ENCODE measurements around the gene PIRT.

PIRT gene

GRCh38 chr17:10777131-10777807, 60.6 kb downstream of the PIRT start:
- no peak overlapping the region for H3K27ac ChIP-seq
- H3K4me3 ChIP-seq, result no peak overlapping the region
- DNase-seq (ENCODE audit: low spot score), result no peak
- TF ChIP-seq CTCF (IDR thresholded peaks at IDR 0.05), result no peak

- no peak for TF ChIP-seq CTCF (IDR thresholded peaks at IDR 0.05)
- Histone ChIP-seq H3K27ac (no peak overlapping the region), H3K4me3 (no peak overlapping the region)
- DNase-seq (ENCODE audit: low spot score), result no peak
These were observed 61.5 kb downstream of the PIRT start for GRCh38 chr17:10776381-10776780.

- Histone ChIP-seq H3K27ac (no peak overlapping the region), H3K4me3 (no peak overlapping the region)
- no peak for DNase-seq (ENCODE audit: low spot score)
These were observed 62.0 kb downstream of the PIRT start for GRCh38 chr17:10775740-10776356.

GRCh38 chr17:10775058-10775457, 62.8 kb downstream of the PIRT start:
- H3K27ac ChIP-seq, result no peak overlapping the region

More at GRCh38 chr17:10775740-10776356, 62.0 kb downstream of the PIRT start:
- no peak for TF ChIP-seq CTCF (IDR thresholded peaks at IDR 0.05)

GRCh38 chr17:10773391-10773790, 64.5 kb downstream of the PIRT start:
- DNase-seq (ENCODE audit: low spot score), result no peak
- no peak overlapping the region for H3K27ac ChIP-seq
- H3K4me3 ChIP-seq, result no peak overlapping the region
- TF ChIP-seq CTCF (IDR thresholded peaks at IDR 0.05), result no peak

More at GRCh38 chr17:10775058-10775457, 62.8 kb downstream of the PIRT start:
- no peak for DNase-seq (ENCODE audit: low spot score)
- no peak overlapping the region for H3K4me3 ChIP-seq
- TF ChIP-seq CTCF (IDR thresholded peaks at IDR 0.05), result no peak
